NCI-H1048 (cell line): ENCODE data around the gene SLC25A17.
"Not testable (repeated sequence)": the region's sequence is repeated elsewhere in the genome, so short reads cannot be mapped to it uniquely, and the experiment has no call there.

ENCODE experiments used
- DNase-seq: peaks from one replicate; lab custom pipeline; 2025; lab: John Stamatoyannopoulos, UW

SLC25A17 gene

GRCh38 chr22:40753114-40753513, 66.0 kb downstream of the SLC25A17 start:
- no peak for DNase-seq

DNA sequence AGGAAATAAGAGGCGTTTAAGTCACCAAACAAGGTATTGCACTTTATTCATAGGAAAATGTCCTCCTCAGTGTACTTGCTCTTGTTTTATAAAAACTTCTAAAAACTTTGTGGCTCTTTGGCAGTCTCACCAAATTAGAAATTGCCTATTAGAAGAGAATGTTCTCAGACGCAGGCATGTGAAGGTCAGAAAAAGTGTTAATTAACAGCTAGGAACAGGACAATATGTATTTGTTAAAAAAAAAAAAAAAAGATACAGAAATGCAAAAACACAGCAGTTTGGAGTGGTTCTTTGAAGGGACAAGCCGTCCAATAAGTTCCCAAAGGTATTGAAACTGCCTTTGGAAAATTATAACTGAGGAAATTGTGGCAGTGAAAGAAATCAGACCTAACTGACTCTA, 67.9 kb downstream of the SLC25A17 start:
- DNase-seq: no peak

GRCh38 chr22:40749829-40750228, 69.3 kb downstream of the SLC25A17 start:
- DNase-seq: no peak

DNA sequence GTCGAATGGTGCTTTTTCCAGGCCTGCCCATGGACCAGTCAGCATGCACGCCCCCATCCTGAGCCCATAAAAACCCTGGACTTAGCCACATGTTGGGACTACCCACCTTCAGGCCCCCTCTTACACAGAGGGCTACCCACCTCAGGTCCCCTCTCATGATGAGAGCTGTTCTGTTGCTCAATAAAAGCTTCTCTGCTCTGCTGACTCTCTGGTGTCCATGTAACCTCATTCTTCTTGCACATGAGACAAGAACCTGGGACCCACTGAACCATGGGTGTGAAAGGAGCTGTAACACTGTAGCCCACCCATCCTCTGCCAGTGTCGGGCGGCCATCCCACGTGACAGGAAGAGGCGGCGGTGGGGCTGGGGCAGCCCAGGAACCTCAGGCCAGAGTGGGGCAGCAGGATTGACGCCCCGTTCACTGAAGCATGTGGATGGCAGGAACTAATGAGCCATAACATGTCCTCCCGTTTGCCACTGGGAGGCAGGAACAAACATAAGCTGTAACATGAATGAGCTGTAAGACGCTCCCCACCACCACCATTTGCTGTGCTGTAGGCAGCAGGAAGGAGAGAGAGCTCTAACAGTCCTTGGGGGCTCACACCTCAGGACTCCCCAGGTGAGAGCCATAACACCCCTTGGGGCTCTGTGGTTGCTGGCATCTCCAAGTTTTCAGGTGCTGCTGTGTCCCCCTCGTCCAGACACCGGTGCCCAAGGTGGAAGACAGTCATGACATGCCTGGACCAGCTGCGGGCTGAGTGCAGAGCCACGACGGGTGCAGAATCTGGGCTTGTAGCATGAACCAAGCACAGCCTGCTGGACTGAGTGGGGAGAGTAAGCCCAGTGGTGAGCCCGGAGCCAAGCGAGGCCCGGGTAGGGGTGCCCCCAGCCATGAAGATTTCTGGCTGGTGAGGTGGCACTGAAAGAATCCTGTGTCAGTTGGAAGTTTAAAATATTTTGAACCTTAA, 70.5 kb downstream of the SLC25A17 start:
- DNase-seq: no peak

- no peak for DNase-seq
Observed at GRCh38 chr22:40747361-40747760, 71.8 kb downstream of the SLC25A17 start.

GRCh38 chr22:40746428-40747220, 72.5 kb downstream of the SLC25A17 start:
- no peak for DNase-seq

- no peak for DNase-seq
Observed at GRCh38 chr22:40743768-40744167, 75.4 kb downstream of the SLC25A17 start.

DNA sequence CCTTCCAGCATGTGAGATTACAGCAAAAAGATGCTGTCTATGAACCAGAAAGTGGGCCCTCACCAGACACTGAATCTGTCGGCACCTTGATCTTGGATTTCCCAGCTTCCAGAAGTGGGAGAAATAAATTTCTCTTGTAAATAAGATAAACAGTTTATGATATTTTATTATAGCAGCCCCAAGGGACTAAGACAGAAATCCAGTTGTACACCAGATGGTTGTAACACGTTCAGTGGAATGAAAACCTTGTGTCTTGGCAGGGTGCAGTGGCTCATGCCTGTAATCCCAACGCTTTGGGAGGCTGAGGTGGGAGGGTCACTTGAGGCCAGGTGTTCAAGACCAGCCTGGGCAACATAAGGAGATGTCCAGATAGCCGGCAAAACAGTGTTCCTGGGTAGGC, 78.0 kb downstream of the SLC25A17 start:
- DNase-seq: no peak

DNA sequence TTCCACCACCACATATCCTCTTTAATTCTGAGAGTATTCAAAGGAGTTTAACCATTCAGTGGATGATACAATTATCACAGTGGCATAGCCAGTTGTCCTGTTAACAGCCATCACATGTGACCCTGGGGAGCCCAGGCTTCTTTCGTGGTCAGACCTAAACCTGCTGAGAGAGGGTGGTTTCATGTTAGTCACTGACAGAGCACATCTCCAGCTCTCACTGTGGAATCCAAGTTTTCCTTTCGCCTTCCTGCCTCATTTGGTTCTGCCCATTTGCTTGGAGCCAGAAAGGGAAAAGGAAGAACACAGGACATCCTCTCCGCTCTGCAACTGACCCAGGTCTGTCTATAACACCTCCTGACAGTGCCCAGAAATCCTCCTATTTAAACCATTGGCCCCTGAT, 79.4 kb downstream of the SLC25A17 start:
- no peak for DNase-seq

DNA sequence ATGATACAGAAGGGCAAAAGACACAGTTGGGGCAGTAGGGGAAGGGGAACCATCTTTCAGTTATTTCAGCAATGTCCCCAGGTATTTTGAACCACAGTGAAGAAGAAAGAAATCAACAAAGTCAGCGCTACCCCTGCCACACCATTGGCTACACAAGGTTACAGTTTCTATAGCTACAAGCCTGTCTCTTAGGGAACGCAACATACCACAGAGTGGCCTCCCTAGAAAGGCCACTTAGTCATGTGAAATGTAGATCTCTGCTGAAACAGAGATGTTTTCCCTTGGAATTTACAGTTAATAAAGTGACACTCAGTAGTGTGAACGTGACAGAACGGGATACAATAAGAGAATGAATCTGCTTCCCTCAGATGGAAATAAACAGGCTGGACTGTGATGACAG, 85.2 kb downstream of the SLC25A17 start:
- DNase-seq: no peak

DNA sequence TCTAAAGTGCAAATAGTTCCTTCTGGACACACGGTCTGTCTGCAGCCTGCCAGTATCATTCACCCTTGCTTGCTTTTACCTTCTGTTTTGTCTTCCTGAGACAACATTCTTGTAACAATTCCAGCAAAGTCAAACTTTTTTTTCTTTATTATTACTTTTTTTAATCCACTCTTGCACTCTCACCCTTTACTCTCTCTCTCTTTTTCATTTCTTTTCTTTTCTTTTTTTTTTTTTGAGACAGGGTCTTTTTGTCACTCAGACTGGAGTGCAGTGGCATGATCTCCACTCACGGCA, 86.2 kb downstream of the SLC25A17 start:
- no peak for DNase-seq

GRCh38 chr22:40729284-40729683, 89.9 kb downstream of the SLC25A17 start:
- DNase-seq: no peak

- DNase-seq: no peak
Observed at GRCh38 chr22:40728731-40729189, 90.4 kb downstream of the SLC25A17 start.

DNA sequence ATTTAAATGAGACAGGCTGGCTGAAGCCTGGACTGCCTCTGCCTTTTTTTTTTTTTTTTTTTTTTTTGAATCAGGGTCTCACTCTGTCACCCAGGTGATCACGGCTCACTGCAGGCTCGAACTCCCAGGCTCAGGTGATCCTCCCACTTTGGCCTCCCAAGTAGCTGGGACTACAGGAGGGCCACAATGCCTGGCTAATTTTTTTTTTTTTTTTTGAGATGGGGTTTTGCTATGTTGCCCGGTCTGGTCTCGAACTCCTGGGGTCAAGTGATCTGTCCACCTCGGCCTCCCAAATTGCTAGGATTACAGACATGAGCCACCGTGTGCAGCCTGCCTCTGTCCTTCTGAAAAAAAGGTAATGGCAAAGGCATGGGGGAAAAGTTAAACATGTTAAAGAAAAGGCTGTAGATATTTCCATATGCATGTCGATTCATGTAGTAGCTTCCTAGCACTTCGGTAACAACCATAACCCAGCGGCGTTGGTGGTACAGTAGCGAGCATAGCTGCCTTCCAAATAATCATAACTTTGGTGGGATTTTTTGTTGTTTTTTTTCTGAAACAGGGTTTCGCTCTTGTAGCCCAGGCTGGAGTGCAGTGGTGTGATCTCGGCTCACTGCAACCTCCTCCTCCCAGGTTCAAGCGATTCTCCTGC, 91.1 kb downstream of the SLC25A17 start:
- no peak for DNase-seq

GRCh38 chr22:40727070-40727963, 91.8 kb downstream of the SLC25A17 start:
- no peak for DNase-seq

DNA sequence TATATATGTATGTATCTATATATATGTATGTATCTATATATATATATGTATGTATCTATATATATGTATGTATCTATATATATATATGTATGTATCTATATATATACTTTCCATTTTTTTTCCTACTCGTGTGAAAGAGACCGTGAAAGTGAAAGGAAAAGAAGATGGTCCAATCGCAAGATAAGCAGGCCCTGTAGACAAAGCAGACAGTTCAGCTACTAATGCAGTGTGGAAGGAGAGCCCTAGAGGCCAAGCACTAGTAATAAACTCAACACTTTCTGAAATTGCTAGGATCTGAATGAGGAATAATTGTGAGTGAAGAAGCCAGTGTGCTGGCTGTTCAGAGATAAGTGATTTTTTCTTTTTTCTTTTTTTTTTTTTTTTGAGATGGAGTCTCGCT, 92.6 kb downstream of the SLC25A17 start:
- DNase-seq: no peak

DNA sequence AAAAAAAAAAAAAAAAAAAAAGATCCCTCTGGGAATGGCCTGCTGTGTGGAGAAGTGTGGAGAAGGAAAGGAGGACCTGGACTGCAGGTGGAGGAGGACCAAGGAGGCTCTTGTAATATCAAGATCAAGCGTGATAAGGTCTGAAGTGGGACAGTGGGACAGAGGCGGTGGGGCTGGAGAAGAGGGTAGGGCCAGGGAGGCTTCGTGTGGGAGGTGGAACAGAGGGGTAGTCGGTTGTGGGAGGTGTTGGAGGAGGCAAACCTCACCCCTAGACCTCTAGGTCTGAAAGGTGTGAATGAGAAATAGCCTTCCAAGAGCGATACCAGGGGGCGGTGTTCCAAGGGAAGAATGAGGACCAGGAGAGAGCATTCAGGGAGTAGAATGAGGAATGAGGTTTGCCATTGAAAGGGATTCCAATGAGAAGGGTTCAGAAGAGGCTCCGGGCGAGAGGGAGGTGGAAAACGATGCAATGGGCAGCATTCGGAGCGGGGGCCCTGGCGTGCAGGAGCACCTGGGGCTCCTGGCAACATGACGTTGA, 95.7 kb downstream of the SLC25A17 start:
- DNase-seq: no peak

GRCh38 chr22:40721266-40721665, 97.9 kb downstream of the SLC25A17 start:
- DNase-seq: no peak

- DNase-seq: no peak
Observed at GRCh38 chr22:40720538-40721256, 98.4 kb downstream of the SLC25A17 start.

GRCh38 chr22:40720156-40720537, 99.0 kb downstream of the SLC25A17 start:
- not testable (repeated sequence) for DNase-seq
